GM20431 (cell line): Measurements from ENCODE around the gene TRIM41.
"Not testable (repeated sequence)": the region's sequence is repeated elsewhere in the genome, so short reads cannot be mapped to it uniquely, and the experiment has no call there.

Source experiments
- in situ Hi-C: fragments of 300-500 bp; cut with MseI, MboI; formaldehyde crosslinking; loops from one replicate; pipeline ENCODE4 v1.15.0; 2020; ENCODE audit warnings: low sequenced_read_pairs; ENCODE audit not compliant: unreplicated experiment

TRIM41 gene

GRCh38 chr5:181223058-181223728, at the start of gene TRIM41:
Gene TRIM41, plus strand, starts transcription at chr5:181223281. Its CDS starts 719 bp downstream, at chr5:181224000.
- in situ Hi-C loops: no loop called here

- in situ Hi-C loops: no loop called here
These were observed 49.4 kb upstream of the TRIM41 start for GRCh38 chr5:181173420-181174342.

GRCh38 chr5:181176254-181176952, 46.7 kb upstream of the TRIM41 start:
- in situ Hi-C loops: no loop called here

GRCh38 chr5:181177559-181177958, 45.5 kb upstream of the TRIM41 start:
- in situ Hi-C loops: not testable (repeated sequence)

- in situ Hi-C loops: no loop called here
These were observed 41.2 kb upstream of the TRIM41 start for GRCh38 chr5:181181650-181182565.

- in situ Hi-C loops: no loop called here
These were observed 40.4 kb upstream of the TRIM41 start for GRCh38 chr5:181182651-181183050.

GRCh38 chr5:181184845-181185216, 38.2 kb upstream of the TRIM41 start:
- in situ Hi-C loops: no loop called here

GRCh38 chr5:181185560-181185959, 37.5 kb upstream of the TRIM41 start:
- in situ Hi-C loops: no loop called here

- in situ Hi-C loops: no loop called here
These were observed 37.1 kb upstream of the TRIM41 start for GRCh38 chr5:181186022-181186421.

- in situ Hi-C loops: no loop called here
These were observed 36.0 kb upstream of the TRIM41 start for GRCh38 chr5:181186986-181187499.

- in situ Hi-C loops: no loop called here
These were observed 35.4 kb upstream of the TRIM41 start for GRCh38 chr5:181187500-181188213.

GRCh38 chr5:181188700-181189362, 34.2 kb upstream of the TRIM41 start:
- in situ Hi-C loops: no loop called here

- in situ Hi-C loops: no loop called here
These were observed 33.6 kb upstream of the TRIM41 start for GRCh38 chr5:181189363-181189961.

- in situ Hi-C loops: no loop called here
These were observed 32.9 kb upstream of the TRIM41 start for GRCh38 chr5:181189962-181190710.

- in situ Hi-C loops: no loop called here
These were observed 32.2 kb upstream of the TRIM41 start for GRCh38 chr5:181190711-181191525.

GRCh38 chr5:181191526-181192336, 31.4 kb upstream of the TRIM41 start:
- in situ Hi-C loops: no loop called here
